Ramos (cell line): Measurements from ENCODE around the gene EXOC4.

ENCODE experiments used
- in situ Hi-C: fragments of 300-500 bp; cut with MboI; formaldehyde crosslinking; loops from one replicate; pipeline ENCODE4 v1.14.3; 2022; ENCODE audit warnings: low sequenced_read_pairs; ENCODE audit not compliant: unreplicated experiment

The EXOC4 gene

GRCh38 chr7:133518718-133519117, 265.8 kb downstream of the EXOC4 start:
- in situ Hi-C loops: no loop called here

GRCh38 chr7:133520248-133520647, 267.4 kb downstream of the EXOC4 start:
- in situ Hi-C loops: no loop called here

- in situ Hi-C loops: no loop called here
Measured at GRCh38 chr7:133522501-133522900, 269.6 kb downstream of the EXOC4 start.

- in situ Hi-C loops: no loop called here
Measured at GRCh38 chr7:133528796-133529195, 275.9 kb downstream of the EXOC4 start.

GRCh38 chr7:133529861-133530260, 277.0 kb downstream of the EXOC4 start:
- in situ Hi-C loops: no loop called here

- in situ Hi-C loops: no loop called here
Measured at GRCh38 chr7:133530682-133531081, 277.8 kb downstream of the EXOC4 start.

GRCh38 chr7:133534816-133535215, 281.9 kb downstream of the EXOC4 start:
- in situ Hi-C loops: no loop called here

- in situ Hi-C loops: no loop called here
Measured at GRCh38 chr7:133535308-133535707, 282.4 kb downstream of the EXOC4 start.

- in situ Hi-C loops: no loop called here
Measured at GRCh38 chr7:133536450-133536849, 283.6 kb downstream of the EXOC4 start.

- in situ Hi-C loops: no loop called here
Measured at GRCh38 chr7:133539016-133539415, 286.1 kb downstream of the EXOC4 start.

GRCh38 chr7:133540096-133540860, 287.4 kb downstream of the EXOC4 start:
- in situ Hi-C loops: no loop called here

GRCh38 chr7:133542209-133542780, 289.4 kb downstream of the EXOC4 start:
- in situ Hi-C loops: no loop called here

GRCh38 chr7:133543657-133544056, 290.8 kb downstream of the EXOC4 start:
- in situ Hi-C loops: no loop called here

GRCh38 chr7:133545618-133546017, 292.7 kb downstream of the EXOC4 start:
- in situ Hi-C loops: no loop called here

- in situ Hi-C loops: no loop called here
Measured at GRCh38 chr7:133547981-133548380, 295.1 kb downstream of the EXOC4 start.

- in situ Hi-C loops: no loop called here
Measured at GRCh38 chr7:133549633-133550032, 296.8 kb downstream of the EXOC4 start.

- in situ Hi-C loops: no loop called here
Measured at GRCh38 chr7:133550145-133550544, 297.3 kb downstream of the EXOC4 start.

- in situ Hi-C loops: no loop called here
Measured at GRCh38 chr7:133550811-133551210, 297.9 kb downstream of the EXOC4 start.

GRCh38 chr7:133551466-133551865, 298.6 kb downstream of the EXOC4 start:
- in situ Hi-C loops: no loop called here

- in situ Hi-C loops: no loop called here
Measured at GRCh38 chr7:133552079-133552478, 299.2 kb downstream of the EXOC4 start.

- in situ Hi-C loops: no loop called here
Measured at GRCh38 chr7:133554330-133554729, 301.5 kb downstream of the EXOC4 start.

GRCh38 chr7:133556048-133556447, 303.2 kb downstream of the EXOC4 start:
- in situ Hi-C loops: no loop called here
